SU-DHL-6 (cell line): Measurements from ENCODE around the gene CFC1.
"Not testable (repeated sequence)": the region's sequence is repeated elsewhere in the genome, so short reads cannot be mapped to it uniquely, and the experiment has no call there.

Experiments used
- H2AFZ ChIP-seq: fragments of 200-600 bp; sonication (generic); 2 replicates; pipeline ENCODE4 v1.6.1; 2014; ENCODE audit warnings: low read depth, mild to moderate bottlenecking, moderate library complexity, mixed read lengths, antibody characterized with exemption, low read length; ENCODE audit not compliant: severe bottlenecking
- H3F3A ChIP-seq: fragments of 200-600 bp; shearing (Covaris generic); 2 replicates; pipeline ENCODE4 v1.6.0; 2016; ENCODE audit warnings: antibody characterized with exemption, mild to moderate bottlenecking; ENCODE audit not compliant: insufficient read depth
- H3K27ac ChIP-seq: fragments of 200-600 bp; sonication (generic); 2 replicates; pipeline ENCODE4 v1.5.1; 2016; ENCODE audit warnings: low read depth, mild to moderate bottlenecking, low read length, moderate library complexity, mixed read lengths
- H3K27me3 ChIP-seq: fragments of 200-600 bp; sonication (generic), shearing (Covaris generic); 2 replicates; pipeline ENCODE4 v1.6.0; 2014; ENCODE audit warnings: mild to moderate bottlenecking, low read length
- H3K36me3 ChIP-seq: fragments of 200-600 bp; sonication (generic); 2 replicates; pipeline ENCODE4 v1.6.1; 2014; ENCODE audit warnings: mild to moderate bottlenecking, low read length, mixed read lengths
- H3K4me2 ChIP-seq: fragments of 300-600, 200-600 bp; shearing (Covaris generic), sonication (generic); 2 replicates; pipeline ENCODE4 v1.6.0; 2014; ENCODE audit warnings: low read length, low read depth, mild to moderate bottlenecking; ENCODE audit not compliant: poor library complexity, severe bottlenecking
- H3K4me3 ChIP-seq: fragments of 200-600 bp; sonication (generic); 2 replicates; pipeline ENCODE4 v1.5.1; 2014; ENCODE audit warnings: antibody characterized with exemption, low read length, mild to moderate bottlenecking, mixed read lengths; ENCODE audit not compliant: insufficient read depth, poor library complexity, severe bottlenecking
- H3K79me2 ChIP-seq: fragments of 200-600 bp; sonication (generic); 2 replicates; pipeline ENCODE4 v1.6.1; 2014; ENCODE audit warnings: mild to moderate bottlenecking, low read length, moderate library complexity; ENCODE audit not compliant: insufficient read depth
- H3K9ac ChIP-seq: fragments of 200-600 bp; sonication (generic); 2 replicates; pipeline ENCODE4 v1.7.0; 2014; ENCODE audit warnings: mild to moderate bottlenecking, low read length
- H3K9me2 ChIP-seq: fragments of 200-600 bp; sonication (generic); replicated peaks from 2 replicates; pipeline ENCODE4 v1.6.1; 2014; ENCODE audit warnings: low read length; ENCODE audit not compliant: insufficient read depth
- H3K9me3 ChIP-seq: fragments of 200-600 bp; sonication (generic); 2 replicates; pipeline ENCODE4 v1.6.1; 2014; ENCODE audit warnings: low read length, mixed read lengths; ENCODE audit not compliant: insufficient read depth
- H4K20me1 ChIP-seq: fragments of 200-600 bp; sonication (generic); 2 replicates; pipeline ENCODE4 v1.6.1; 2014; ENCODE audit warnings: low read depth, mild to moderate bottlenecking, antibody characterized with exemption, low read length, moderate library complexity, mixed read lengths

Gene CFC1

GRCh38 chr2:130608276-130609001 lies 9.1 kb upstream of the CFC1 start:
- H3F3A ChIP-seq, H3K4me2 ChIP-seq, H2AFZ ChIP-seq, H3K9ac ChIP-seq, H3K27ac ChIP-seq, H3K9me2 ChIP-seq, H4K20me1 ChIP-seq, H3K9me3 ChIP-seq, H3K36me3 ChIP-seq, H3K27me3 ChIP-seq, H3K79me2 ChIP-seq, H3K4me3 ChIP-seq: not testable (repeated sequence)

GRCh38 chr2:130601648-130602302 lies 2.4 kb upstream of the CFC1 start:
- not testable (repeated sequence) for H3K9ac ChIP-seq

GRCh38 chr2:130599926-130600325 lies 551 bp upstream of the CFC1 start:
- H3K4me2 ChIP-seq, H3K9ac ChIP-seq, H3F3A ChIP-seq, H2AFZ ChIP-seq, H3K9me3 ChIP-seq, H3K36me3 ChIP-seq, H3K27me3 ChIP-seq, H3K79me2 ChIP-seq, H4K20me1 ChIP-seq, H3K4me3 ChIP-seq, H3K9me2 ChIP-seq, H3K27ac ChIP-seq: not testable (repeated sequence)

More at GRCh38 chr2:130601648-130602302, 2.4 kb upstream of the CFC1 start:
- not testable (repeated sequence) for H3F3A ChIP-seq, H3K9me3 ChIP-seq, H2AFZ ChIP-seq, H3K27ac ChIP-seq, H3K4me2 ChIP-seq, H3K27me3 ChIP-seq, H3K9me2 ChIP-seq, H4K20me1 ChIP-seq, H3K4me3 ChIP-seq, H3K36me3 ChIP-seq, H3K79me2 ChIP-seq

GRCh38 chr2:130598463-130598862 lies 912 bp downstream of the CFC1 start:
- H2AFZ ChIP-seq, H3K27me3 ChIP-seq, H4K20me1 ChIP-seq, H3K4me2 ChIP-seq, H3K9ac ChIP-seq, H3K9me3 ChIP-seq, H3K79me2 ChIP-seq, H3F3A ChIP-seq, H3K4me3 ChIP-seq, H3K9me2 ChIP-seq, H3K36me3 ChIP-seq, H3K27ac ChIP-seq: not testable (repeated sequence)

- not testable (repeated sequence) for H3K79me2 ChIP-seq, H3K9me3 ChIP-seq, H3K9me2 ChIP-seq, H2AFZ ChIP-seq, H3K4me3 ChIP-seq, H4K20me1 ChIP-seq, H3F3A ChIP-seq, H3K27ac ChIP-seq, H3K4me2 ChIP-seq, H3K36me3 ChIP-seq, H3K27me3 ChIP-seq, H3K9ac ChIP-seq
Observed at GRCh38 chr2:130597994-130598393, 1.4 kb downstream of the CFC1 start.

- not testable (repeated sequence) for H3K4me3 ChIP-seq, H3K9ac ChIP-seq, H4K20me1 ChIP-seq, H3K27ac ChIP-seq, H3K36me3 ChIP-seq, H3K27me3 ChIP-seq, H2AFZ ChIP-seq, H3K9me2 ChIP-seq, H3K4me2 ChIP-seq, H3F3A ChIP-seq, H3K79me2 ChIP-seq, H3K9me3 ChIP-seq
Observed at GRCh38 chr2:130596757-130597156, 2.6 kb downstream of the CFC1 start.

GRCh38 chr2:130594011-130594410 lies 5.4 kb downstream of the CFC1 start:
- not testable (repeated sequence) for H3K9me2 ChIP-seq, H3K27me3 ChIP-seq, H4K20me1 ChIP-seq, H3F3A ChIP-seq, H3K9ac ChIP-seq, H3K79me2 ChIP-seq, H2AFZ ChIP-seq, H3K9me3 ChIP-seq, H3K4me2 ChIP-seq, H3K4me3 ChIP-seq, H3K36me3 ChIP-seq, H3K27ac ChIP-seq

- not testable (repeated sequence) for H3K36me3 ChIP-seq, H3K27ac ChIP-seq
Observed at GRCh38 chr2:130592791-130593414, 6.5 kb downstream of the CFC1 start.

More at GRCh38 chr2:130592791-130593414, 6.5 kb downstream of the CFC1 start:
- not testable (repeated sequence) for H3K4me3 ChIP-seq, H2AFZ ChIP-seq, H3K9me3 ChIP-seq, H3K9ac ChIP-seq, H3K9me2 ChIP-seq, H3K4me2 ChIP-seq, H3K27me3 ChIP-seq, H3K79me2 ChIP-seq, H4K20me1 ChIP-seq, H3F3A ChIP-seq
